ACC112 (cell line): Measurements from ENCODE around the gene ADI1.
"Not testable (repeated sequence)": the region's sequence is repeated elsewhere in the genome, so short reads cannot be mapped to it uniquely, and the experiment has no call there.

Source experiments
- H2AFZ ChIP-seq: fragments of 200-600 bp; sonication (generic); one replicate; pipeline ENCODE4 v1.6.0; 2017; ENCODE audit warnings: antibody characterized with exemption, low read length; ENCODE audit not compliant: unreplicated experiment
- H3K27ac ChIP-seq: fragments of 200-600 bp; sonication (generic); 2 replicates; pipeline ENCODE4 v1.5.1; 2014; ENCODE audit warnings: low read depth, mild to moderate bottlenecking, antibody characterized with exemption, low read length, moderate library complexity
- H3K27me3 ChIP-seq: fragments of 200-600 bp; sonication (generic); 2 replicates; pipeline ENCODE4 v1.6.1; 2014; ENCODE audit warnings: mild to moderate bottlenecking, antibody characterized with exemption, low read length, moderate library complexity, mixed read lengths; ENCODE audit not compliant: insufficient read depth
- H3K36me3 ChIP-seq: fragments of 200-600 bp; sonication (generic); 2 replicates; pipeline ENCODE4 v1.6.1; 2016; ENCODE audit warnings: mild to moderate bottlenecking, antibody characterized with exemption, low read length, moderate library complexity, mixed read lengths; ENCODE audit not compliant: insufficient read depth
- H3K4me1 ChIP-seq: fragments of 200-600 bp; sonication (generic); one replicate; pipeline ENCODE4 v1.6.1; 2016; ENCODE audit warnings: low read length, mixed read lengths; ENCODE audit not compliant: insufficient read depth, unreplicated experiment, control insufficient read depth
- H3K4me3 ChIP-seq: fragments of 200-600 bp; sonication (generic); 2 replicates; pipeline ENCODE4 v1.5.1; 2014; ENCODE audit warnings: mild to moderate bottlenecking, low read depth, low read length
- H3K79me2 ChIP-seq: fragments of 200-600 bp; sonication (generic); one replicate; pipeline ENCODE4 v1.6.0; 2016; ENCODE audit warnings: low read length; ENCODE audit not compliant: control insufficient read depth, unreplicated experiment, insufficient read depth

ADI1 gene

GRCh38 chr2:3529316-3530025 lies 10.1 kb upstream of the ADI1 start:
- no peak overlapping the region for H3K27ac ChIP-seq
- H2AFZ ChIP-seq = no peak overlapping the region
- peaks cover 5% of the 10 kb centered on the region; the same call in 1 of the 2 replicates for H3K36me3 ChIP-seq

GRCh38 chr2:3527886-3528785 lies 8.8 kb upstream of the ADI1 start:
- Histone ChIP-seq H3K36me3 (no peaks in the 10 kb centered on the region), H3K79me2 (no peaks in the 10 kb centered on the region), H3K27me3 (no peaks in the 10 kb centered on the region), H2AFZ (no peak overlapping the region), H3K27ac (no peak overlapping the region), H3K4me3 (no peak overlapping the region), H3K4me1 (peaks cover 18% of the 10 kb centered on the region)

More at GRCh38 chr2:3529316-3530025, 10.1 kb upstream of the ADI1 start:
- H3K27me3 ChIP-seq = no peaks in the 10 kb centered on the region
- H3K4me1 ChIP-seq = peaks cover 5% of the 10 kb centered on the region
- no peak overlapping the region for H3K4me3 ChIP-seq
- H3K79me2 ChIP-seq = no peaks in the 10 kb centered on the region

- H3K4me3 ChIP-seq = no peak overlapping the region
- peaks cover 20% of the 10 kb centered on the region for H3K4me1 ChIP-seq
- no peaks in the 10 kb centered on the region for H3K36me3 ChIP-seq
- no peaks in the 10 kb centered on the region for H3K27me3 ChIP-seq
- no peak overlapping the region for H2AFZ ChIP-seq
- no peaks in the 10 kb centered on the region for H3K79me2 ChIP-seq
- no peak overlapping the region for H3K27ac ChIP-seq
These were observed 7.5 kb upstream of the ADI1 start for GRCh38 chr2:3526871-3527270.

GRCh38 chr2:3523551-3524041 lies 4.3 kb upstream of the ADI1 start:
- H3K27me3 ChIP-seq = no peaks in the 10 kb centered on the region
- peaks cover 5% of the 10 kb centered on the region for H3K79me2 ChIP-seq
- H2AFZ ChIP-seq = peak overlapping the region; percentile 7
- peaks cover 29% of the 10 kb centered on the region for H3K4me1 ChIP-seq
- no peaks in the 10 kb centered on the region for H3K36me3 ChIP-seq
- H3K4me3 ChIP-seq = no peak overlapping the region
- peak overlapping the region; percentile 21; the same call in 1 of the 2 replicates for H3K27ac ChIP-seq

DNA sequence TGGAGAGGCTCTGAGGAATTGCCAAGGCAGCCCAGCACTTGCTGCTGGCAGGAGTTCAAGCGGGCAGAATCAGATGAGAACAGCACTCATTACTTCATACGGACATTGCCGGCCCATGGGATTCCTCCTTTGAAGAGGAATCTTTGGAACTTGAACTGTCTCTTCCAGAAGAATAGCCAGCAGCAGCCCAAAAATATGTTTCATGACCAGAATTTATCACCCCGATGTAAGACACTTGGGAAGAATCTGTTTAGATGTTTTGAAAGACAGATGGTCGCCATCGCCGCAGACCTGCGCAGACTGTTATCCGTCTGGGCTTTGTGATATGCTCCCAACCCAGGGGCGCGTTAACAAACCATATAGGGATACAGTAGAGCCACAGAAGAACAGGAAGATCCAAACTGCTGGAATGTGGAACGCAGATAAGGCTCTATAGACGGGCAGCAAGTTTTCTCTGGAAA lies 3.7 kb upstream of the ADI1 start:
- H2AFZ ChIP-seq = no peak overlapping the region
- H3K4me3 ChIP-seq = no peak overlapping the region
- H3K79me2 ChIP-seq = peaks cover 9% of the 10 kb centered on the region
- no peaks in the 10 kb centered on the region for H3K36me3 ChIP-seq
- no peaks in the 10 kb centered on the region for H3K27me3 ChIP-seq
- no peak overlapping the region for H3K27ac ChIP-seq
- H3K4me1 ChIP-seq = peaks cover 29% of the 10 kb centered on the region

GRCh38 chr2:3520591-3520990 lies 1.3 kb upstream of the ADI1 start:
- H2AFZ ChIP-seq = no peak overlapping the region
- peak overlapping the region; percentile 78 for H3K4me3 ChIP-seq
- H3K36me3 ChIP-seq = peaks cover 9% of the 10 kb centered on the region
- peaks cover 29% of the 10 kb centered on the region for H3K4me1 ChIP-seq
- H3K27me3 ChIP-seq = no peaks in the 10 kb centered on the region
- peaks cover 24% of the 10 kb centered on the region for H3K79me2 ChIP-seq
- no peak overlapping the region for H3K27ac ChIP-seq

GRCh38 chr2:3518496-3519254 lies 656 bp downstream of the ADI1 start:
- peaks cover 24% of the 10 kb centered on the region for H3K79me2 ChIP-seq
- peaks cover 11% of the 10 kb centered on the region for H3K36me3 ChIP-seq
- peak overlapping the region; percentile 93 for H3K4me3 ChIP-seq
- peak overlapping the region; percentile 72 for H3K27ac ChIP-seq
- peaks cover 16% of the 10 kb centered on the region for H3K4me1 ChIP-seq
- no peaks in the 10 kb centered on the region for H3K27me3 ChIP-seq
- H2AFZ ChIP-seq = peak overlapping the region; percentile 37

GRCh38 chr2:3517948-3518495 lies 1.3 kb downstream of the ADI1 start:
- Histone ChIP-seq H3K4me1 (peaks cover 9% of the 10 kb centered on the region), H2AFZ (peak overlapping the region; percentile 37), H3K4me3 (peak overlapping the region; percentile 93), H3K27me3 (no peaks in the 10 kb centered on the region), H3K79me2 (peaks cover 24% of the 10 kb centered on the region), H3K36me3 (peaks cover 17% of the 10 kb centered on the region), H3K27ac (peak overlapping the region; percentile 66; the same call in 1 of the 2 replicates)

DNA sequence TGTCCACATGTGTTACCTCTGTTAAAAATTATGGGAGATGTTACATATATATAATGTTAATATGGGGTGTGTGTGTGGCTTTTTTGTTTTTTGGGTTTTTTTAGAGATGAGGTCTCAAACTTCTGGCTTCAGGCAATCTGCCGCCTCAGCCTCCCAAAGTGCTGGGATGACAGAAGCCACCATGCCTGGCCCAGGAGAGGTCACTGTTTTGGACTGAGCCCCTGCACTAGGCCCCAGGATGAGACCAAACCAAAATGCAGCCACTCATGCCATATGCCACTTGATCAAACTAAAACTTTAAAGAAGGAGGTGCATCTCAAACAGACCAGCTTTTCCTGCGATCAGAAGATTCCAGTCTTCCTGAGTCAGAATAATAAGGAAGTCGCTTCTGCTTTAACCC lies 2.5 kb downstream of the ADI1 start:
- no peaks in the 10 kb centered on the region for H3K27me3 ChIP-seq
- H3K4me1 ChIP-seq = peaks cover 8% of the 10 kb centered on the region
- no peak overlapping the region for H3K27ac ChIP-seq

GRCh38 chr2:3515438-3515837 lies 3.9 kb downstream of the ADI1 start:
- Histone ChIP-seq H3K36me3 (peaks cover 34% of the 10 kb centered on the region), H3K79me2 (peaks cover 19% of the 10 kb centered on the region)
- not testable (repeated sequence) for H3K4me3 ChIP-seq, H3K27me3 ChIP-seq, H2AFZ ChIP-seq, H3K4me1 ChIP-seq, H3K27ac ChIP-seq

More for the DNA sequence above, 2.5 kb downstream of the ADI1 start:
- Histone ChIP-seq H3K36me3 (peaks cover 26% of the 10 kb centered on the region), H3K79me2 (peaks cover 24% of the 10 kb centered on the region), H2AFZ (no peak overlapping the region), H3K4me3 (no peak overlapping the region)
